ENCODE results near the gene SLC14A1.

The SLC14A1 gene

DNA sequence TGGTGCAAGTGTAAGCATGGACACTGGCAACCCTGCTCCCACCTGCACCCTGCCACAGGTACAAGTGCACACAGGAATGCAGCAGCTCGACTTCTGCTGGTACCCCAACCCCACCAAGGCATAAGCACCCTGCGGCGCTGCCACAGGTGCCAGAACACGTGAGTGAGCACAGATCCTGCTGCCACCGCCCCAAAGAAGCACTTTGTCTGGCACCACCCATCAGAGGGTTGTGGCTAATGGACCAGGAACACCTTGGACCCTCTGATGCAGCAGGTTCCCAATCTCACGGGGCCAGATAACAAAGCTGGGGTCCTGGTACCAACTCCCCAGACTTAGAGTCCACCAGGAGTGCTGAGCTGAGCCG lies 32.2 kb upstream of the SLC14A1 start:
- Mint-ChIP-seq H3K4me3 (no peak overlapping the region), H3K27me3 (peaks cover 3% of the 10 kb centered on the region)

DNA sequence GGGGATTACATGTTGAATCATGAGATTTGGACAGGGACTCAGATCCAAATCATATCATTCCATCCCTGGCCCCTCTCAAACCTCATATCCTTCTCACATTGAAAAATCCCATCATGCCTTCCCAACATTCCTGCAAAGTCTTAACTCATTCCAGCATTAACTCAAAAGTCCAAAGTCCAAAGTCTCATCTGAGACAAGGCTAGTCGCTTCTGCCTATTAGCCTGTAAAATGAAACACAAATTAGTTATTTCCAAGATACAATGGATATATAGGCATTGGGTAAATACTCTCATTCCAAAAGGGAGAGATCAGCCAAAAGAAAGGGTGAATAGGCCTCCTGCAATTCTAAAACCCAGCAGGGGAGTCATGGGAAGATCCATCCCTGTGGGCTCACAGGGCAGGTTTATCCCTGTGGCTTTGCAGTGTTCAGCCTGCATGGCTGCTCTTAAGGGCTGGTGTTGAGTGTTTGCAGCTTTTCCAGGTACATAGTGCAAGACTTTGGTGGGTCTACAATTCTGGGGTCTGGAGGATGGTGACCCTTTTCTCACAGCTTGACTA lies 21.2 kb upstream of the SLC14A1 start:
- H3K4me3 Mint-ChIP-seq: no peak overlapping the region
- H3K4me1 Mint-ChIP-seq (ENCODE audit: low read depth): no peaks in the 10 kb centered on the region
- no peak overlapping the region for H3K27ac Mint-ChIP-seq
- no peak for DNase-seq
- H3K27me3 Mint-ChIP-seq: no peaks in the 10 kb centered on the region
- H3K36me3 Mint-ChIP-seq (ENCODE audit: low read depth): peaks cover 17% of the 10 kb centered on the region
- H3K9me3 Mint-ChIP-seq: peaks cover 43% of the 10 kb centered on the region

More for the DNA sequence above, 32.2 kb upstream of the SLC14A1 start:
- Mint-ChIP-seq H3K36me3 (ENCODE audit: low read depth) (no peaks in the 10 kb centered on the region), H3K4me1 (ENCODE audit: low read depth) (peaks cover 35% of the 10 kb centered on the region), H3K27ac (no peak overlapping the region), H3K9me3 (peaks cover 11% of the 10 kb centered on the region)
- no peak for DNase-seq

DNA sequence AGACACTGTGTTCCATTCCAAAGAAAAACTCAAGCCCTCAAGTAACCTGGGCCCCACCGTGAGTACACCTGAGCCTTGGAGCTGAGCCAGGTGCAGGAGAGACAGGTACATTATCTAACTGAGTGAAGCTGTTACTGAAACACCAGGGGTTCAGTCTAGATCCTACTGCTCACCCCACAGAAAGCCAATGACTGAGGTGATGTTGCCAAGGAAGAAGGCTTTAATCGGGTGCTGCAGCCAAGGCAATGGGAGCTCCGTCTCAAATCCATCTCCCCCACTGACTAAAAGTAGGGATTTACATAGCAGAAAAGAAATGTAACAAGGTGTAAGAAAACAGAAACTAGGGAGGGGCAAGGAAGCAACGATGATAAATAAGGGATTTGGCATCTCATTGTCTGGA lies 15.2 kb upstream of the SLC14A1 start:
- DNase-seq: no peak
- peaks cover 37% of the 10 kb centered on the region for H3K9me3 Mint-ChIP-seq
- H3K27ac Mint-ChIP-seq: no peak overlapping the region
- H3K4me3 Mint-ChIP-seq: no peak overlapping the region
- H3K4me1 Mint-ChIP-seq (ENCODE audit: low read depth): no peaks in the 10 kb centered on the region
- no peaks in the 10 kb centered on the region for H3K27me3 Mint-ChIP-seq
- H3K36me3 Mint-ChIP-seq (ENCODE audit: low read depth): peaks cover 32% of the 10 kb centered on the region

DNA sequence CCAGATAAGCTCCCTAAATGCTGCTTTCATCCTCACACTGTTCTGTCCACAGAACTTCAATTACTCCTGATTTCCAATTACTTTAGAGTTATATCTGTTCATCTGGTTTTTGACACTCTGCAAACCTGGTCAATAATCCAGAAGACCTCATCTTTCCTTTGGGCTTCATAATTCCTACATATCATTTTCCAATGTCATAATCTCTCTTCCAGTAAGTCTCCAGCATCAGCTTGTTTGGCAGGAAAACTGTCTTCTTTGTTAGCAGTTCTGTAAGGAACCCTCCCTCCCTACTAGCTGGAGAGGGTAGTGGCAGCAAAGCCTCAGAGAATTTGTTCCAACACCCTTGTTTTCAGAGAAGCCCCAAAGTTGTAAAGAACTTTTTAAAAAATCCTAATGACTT lies 11.9 kb upstream of the SLC14A1 start:
- H3K9me3 Mint-ChIP-seq: peaks cover 22% of the 10 kb centered on the region
- H3K4me3 Mint-ChIP-seq: no peak overlapping the region
- H3K36me3 Mint-ChIP-seq (ENCODE audit: low read depth): peaks cover 19% of the 10 kb centered on the region
- H3K4me1 Mint-ChIP-seq (ENCODE audit: low read depth): no peaks in the 10 kb centered on the region
- no peak for DNase-seq
- H3K27me3 Mint-ChIP-seq: no peaks in the 10 kb centered on the region
- no peak overlapping the region for H3K27ac Mint-ChIP-seq

DNA sequence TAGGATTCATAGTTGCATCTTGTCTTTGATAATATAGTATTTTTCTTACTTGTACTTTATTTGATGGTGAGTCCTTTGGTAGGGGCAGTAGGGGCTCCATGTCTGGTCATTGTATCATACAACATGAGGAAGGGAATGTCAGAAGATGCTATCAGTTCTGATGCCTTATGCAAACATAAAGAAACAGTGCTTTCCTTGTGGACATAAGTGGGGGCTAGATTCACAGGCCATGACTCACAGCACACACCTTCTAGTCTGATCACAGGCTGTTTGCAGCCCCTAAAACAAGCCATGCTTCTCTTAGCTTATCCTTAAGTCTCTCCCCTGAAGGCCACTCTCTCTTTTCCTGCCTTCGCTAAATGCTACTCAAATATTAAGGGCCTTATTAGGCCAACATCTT lies 10.7 kb upstream of the SLC14A1 start:
- Mint-ChIP-seq H3K27me3 (no peaks in the 10 kb centered on the region), H3K36me3 (ENCODE audit: low read depth) (peaks cover 15% of the 10 kb centered on the region), H3K4me1 (ENCODE audit: low read depth) (no peaks in the 10 kb centered on the region), H3K27ac (no peak overlapping the region), H3K9me3 (peaks cover 17% of the 10 kb centered on the region), H3K4me3 (no peak overlapping the region)
- no peak for DNase-seq

DNA sequence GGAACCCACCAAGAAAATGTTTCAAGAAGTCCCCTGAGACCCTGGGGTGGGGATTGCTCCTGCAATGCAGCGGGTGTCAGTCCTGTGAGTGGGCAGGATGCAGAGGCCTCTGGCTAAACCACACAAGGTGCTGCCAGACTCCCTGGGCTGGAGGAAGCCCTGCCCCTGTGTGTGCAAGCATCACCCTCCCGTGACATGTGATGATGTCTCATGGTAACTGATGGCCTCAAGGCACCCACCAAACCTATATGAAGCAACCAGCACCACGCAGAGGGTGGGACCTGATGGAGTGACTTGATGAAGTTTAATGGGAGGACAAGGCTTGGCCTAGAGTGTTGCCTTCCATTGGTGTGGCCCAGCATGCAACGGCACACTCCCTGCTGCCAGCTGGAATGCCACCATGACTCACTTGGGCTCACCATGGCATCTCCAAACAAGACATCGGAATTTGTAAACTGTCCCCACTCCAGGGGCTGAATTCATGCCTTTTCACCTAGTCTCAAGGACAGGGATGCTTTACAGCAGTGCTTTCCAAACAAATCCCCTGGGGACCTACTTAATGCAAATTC lies 8.7 kb upstream of the SLC14A1 start:
- peaks cover 4% of the 10 kb centered on the region for H3K9me3 Mint-ChIP-seq
- no peak overlapping the region for H3K27ac Mint-ChIP-seq
- H3K36me3 Mint-ChIP-seq (ENCODE audit: low read depth): peaks cover 2% of the 10 kb centered on the region
- H3K27me3 Mint-ChIP-seq: no peaks in the 10 kb centered on the region
- no peak overlapping the region for H3K4me3 Mint-ChIP-seq
- no peaks in the 10 kb centered on the region for H3K4me1 Mint-ChIP-seq (ENCODE audit: low read depth)
- DNase-seq: no peak

DNA sequence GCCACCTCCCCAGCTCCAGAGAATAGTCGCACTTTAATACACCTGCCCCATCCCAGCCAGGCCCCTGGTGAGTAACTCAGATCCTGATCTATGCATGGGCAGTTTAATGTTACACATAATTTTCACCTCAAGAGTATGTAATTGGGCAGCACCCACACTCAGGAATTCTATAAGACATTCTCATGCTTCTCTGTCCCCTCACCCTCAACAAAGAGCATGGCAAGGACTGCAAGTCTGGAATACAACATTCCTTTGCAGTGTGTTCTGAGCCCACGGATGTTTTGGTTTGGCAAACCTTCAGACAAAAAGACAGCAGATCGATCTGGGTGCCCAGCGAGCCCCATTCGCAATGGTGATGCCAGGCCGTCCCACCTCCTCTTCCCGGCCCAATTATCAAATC lies 4.9 kb upstream of the SLC14A1 start:
- no peaks in the 10 kb centered on the region for H3K27me3 Mint-ChIP-seq
- H3K36me3 Mint-ChIP-seq (ENCODE audit: low read depth): no peaks in the 10 kb centered on the region
- DNase-seq: no peak
- no peaks in the 10 kb centered on the region for H3K4me1 Mint-ChIP-seq (ENCODE audit: low read depth)
- no peaks in the 10 kb centered on the region for H3K9me3 Mint-ChIP-seq
- no peak overlapping the region for H3K4me3 Mint-ChIP-seq
- H3K27ac Mint-ChIP-seq: no peak overlapping the region

DNA sequence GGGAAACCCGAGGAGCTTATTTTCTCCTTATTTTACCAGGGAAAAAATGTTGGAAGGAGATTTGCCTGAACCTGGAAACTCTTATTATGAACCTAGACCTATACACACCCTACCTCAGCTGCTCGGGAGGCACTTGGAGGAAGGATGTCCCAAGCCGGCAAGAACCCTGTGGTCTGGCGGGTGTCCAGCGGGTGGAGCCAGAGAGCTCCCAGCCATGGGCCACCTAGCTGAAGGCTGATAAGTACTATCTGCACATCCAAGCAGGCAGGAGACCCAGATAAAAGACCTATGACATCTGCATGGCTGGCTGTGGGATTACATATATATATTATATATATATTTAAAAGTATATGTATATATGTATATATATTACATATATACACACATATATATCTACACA lies 1.1 kb upstream of the SLC14A1 start:
- no peak overlapping the region for H3K27ac Mint-ChIP-seq
- no peaks in the 10 kb centered on the region for H3K27me3 Mint-ChIP-seq
- no peaks in the 10 kb centered on the region for H3K36me3 Mint-ChIP-seq (ENCODE audit: low read depth)
- peak; percentile 81 for DNase-seq
- H3K4me3 Mint-ChIP-seq: no peak overlapping the region
- no peaks in the 10 kb centered on the region for H3K4me1 Mint-ChIP-seq (ENCODE audit: low read depth)
- no peaks in the 10 kb centered on the region for H3K9me3 Mint-ChIP-seq

DNA sequence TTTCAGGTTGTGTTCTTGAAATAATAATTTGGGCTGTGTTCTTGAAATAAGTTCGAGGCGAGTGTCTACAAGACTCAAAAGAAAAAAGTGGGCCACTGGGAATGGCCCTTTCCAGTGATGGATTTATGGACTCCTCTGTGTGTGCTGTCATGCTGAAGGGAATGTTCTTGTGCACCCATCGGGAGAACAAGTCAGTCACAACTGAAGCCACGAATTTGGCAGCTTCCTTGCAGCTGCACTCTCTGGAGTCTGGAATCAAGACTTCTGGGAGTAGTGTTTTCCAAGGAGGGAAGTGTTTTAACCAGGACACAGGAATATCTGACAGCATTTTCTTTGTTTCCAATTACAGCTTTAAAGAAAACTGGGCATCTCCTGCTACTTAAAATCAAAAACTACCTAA lies 620 bp downstream of the SLC14A1 start:
- Mint-ChIP-seq H3K27me3 (no peaks in the 10 kb centered on the region), H3K4me1 (ENCODE audit: low read depth) (no peaks in the 10 kb centered on the region), H3K36me3 (ENCODE audit: low read depth) (no peaks in the 10 kb centered on the region), H3K9me3 (no peaks in the 10 kb centered on the region), H3K4me3 (no peak overlapping the region), H3K27ac (no peak overlapping the region)
- DNase-seq: no peak

DNA sequence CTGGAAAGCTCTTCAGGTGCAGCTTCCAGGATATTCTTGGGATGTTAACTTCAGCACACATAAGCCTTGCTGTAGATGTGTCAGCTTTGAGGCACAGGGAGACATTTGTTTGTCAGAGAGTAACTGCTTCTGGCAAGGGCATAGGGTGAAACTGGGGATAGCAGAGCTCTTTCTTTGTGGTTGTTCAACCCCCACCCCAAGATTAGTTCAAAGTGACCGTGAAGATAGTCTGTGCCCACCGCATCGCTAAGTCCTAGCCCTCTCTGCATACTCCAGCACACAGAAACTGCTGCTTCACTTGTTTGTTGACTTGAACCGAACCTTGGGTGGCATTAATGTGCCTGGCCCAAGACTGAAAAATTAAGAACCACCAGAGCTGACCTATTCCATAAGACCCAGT lies 1.4 kb downstream of the SLC14A1 start:
- H3K9me3 Mint-ChIP-seq: no peaks in the 10 kb centered on the region
- no peaks in the 10 kb centered on the region for H3K27me3 Mint-ChIP-seq
- H3K4me3 Mint-ChIP-seq: no peak overlapping the region
- no peak overlapping the region for H3K27ac Mint-ChIP-seq
- no peak for DNase-seq
- H3K4me1 Mint-ChIP-seq (ENCODE audit: low read depth): no peaks in the 10 kb centered on the region
- H3K36me3 Mint-ChIP-seq (ENCODE audit: low read depth): no peaks in the 10 kb centered on the region

DNA sequence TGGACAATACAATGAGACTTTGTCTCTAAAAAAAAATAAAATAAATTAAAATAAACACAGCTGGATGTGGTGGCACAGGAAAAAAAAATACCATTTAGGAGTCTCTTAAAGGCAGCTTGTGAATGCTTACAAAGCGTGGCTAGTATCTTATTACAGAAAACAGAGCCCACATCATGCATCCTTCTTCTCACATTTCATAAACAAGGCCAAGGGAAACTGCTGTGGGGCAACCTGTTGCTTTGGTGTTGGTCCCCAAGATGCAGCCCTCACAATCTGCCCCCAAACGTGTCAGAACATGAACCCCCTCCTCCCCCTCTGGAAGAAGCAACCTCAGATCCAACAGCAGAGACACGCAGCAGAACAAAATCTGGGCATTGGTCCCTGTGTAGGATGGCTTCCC lies 2.6 kb downstream of the SLC14A1 start:
- no peaks in the 10 kb centered on the region for H3K4me1 Mint-ChIP-seq (ENCODE audit: low read depth)
- no peaks in the 10 kb centered on the region for H3K27me3 Mint-ChIP-seq
- H3K27ac Mint-ChIP-seq: no peak overlapping the region
- no peak for DNase-seq
- H3K9me3 Mint-ChIP-seq: no peaks in the 10 kb centered on the region
- no peak overlapping the region for H3K4me3 Mint-ChIP-seq
- no peaks in the 10 kb centered on the region for H3K36me3 Mint-ChIP-seq (ENCODE audit: low read depth)

DNA sequence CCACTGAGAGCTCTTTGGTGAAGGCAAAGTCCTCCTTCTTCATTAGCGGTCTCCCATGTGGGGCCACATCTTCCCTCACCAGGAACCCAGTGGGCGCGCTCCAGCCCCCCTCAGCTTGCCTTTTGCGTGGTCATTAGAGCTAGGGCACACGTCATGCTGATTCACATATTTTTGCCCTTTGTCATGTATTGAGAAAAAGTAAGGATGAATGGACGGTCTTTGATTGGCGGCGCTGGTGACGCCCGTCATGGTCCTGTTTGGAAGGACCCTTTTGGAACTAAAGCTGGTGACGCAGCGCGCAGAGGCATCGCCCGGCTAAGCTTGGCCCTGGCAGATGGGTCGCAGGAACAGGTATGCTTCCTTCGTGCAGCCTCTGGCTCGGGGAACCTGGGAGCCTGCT lies 3.1 kb downstream of the SLC14A1 start:
- no peak overlapping the region for H3K4me3 Mint-ChIP-seq
- no peaks in the 10 kb centered on the region for H3K9me3 Mint-ChIP-seq
- no peak overlapping the region for H3K27ac Mint-ChIP-seq
- DNase-seq: no peak
- H3K4me1 Mint-ChIP-seq (ENCODE audit: low read depth): no peaks in the 10 kb centered on the region
- H3K27me3 Mint-ChIP-seq: no peaks in the 10 kb centered on the region
- no peaks in the 10 kb centered on the region for H3K36me3 Mint-ChIP-seq (ENCODE audit: low read depth)

DNA sequence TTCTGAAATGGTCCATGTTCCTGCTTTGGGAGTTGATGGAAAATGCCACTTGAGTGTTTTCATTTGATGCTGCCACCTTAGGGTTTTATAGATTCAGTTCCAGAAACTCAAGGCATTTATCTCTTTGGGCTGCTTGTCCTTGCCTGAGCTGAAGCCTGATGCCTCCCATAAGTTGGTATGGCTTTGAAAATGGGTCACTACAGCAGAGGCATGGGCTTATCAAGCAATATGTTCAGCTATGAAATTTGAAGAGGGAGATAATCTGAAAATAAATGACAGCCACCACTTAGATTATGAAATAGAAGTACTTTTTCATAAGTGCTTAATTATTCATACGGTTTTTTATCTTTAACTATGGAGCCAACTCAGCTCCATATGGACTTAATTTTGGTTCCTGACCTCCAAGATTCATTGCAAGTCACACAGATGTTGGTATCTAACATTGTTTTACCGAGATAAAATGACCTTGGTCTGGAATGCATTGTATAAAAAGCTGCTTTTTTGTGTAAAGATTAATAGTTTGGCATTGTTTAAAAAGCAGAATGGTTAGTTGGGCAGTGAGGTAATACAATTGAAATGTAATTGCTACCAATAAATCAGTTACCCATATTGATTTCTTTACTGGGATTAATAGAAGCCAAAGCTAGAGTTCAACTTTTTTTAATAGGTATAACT lies 4.5 kb downstream of the SLC14A1 start:
- H3K27ac Mint-ChIP-seq: no peak overlapping the region
- H3K4me3 Mint-ChIP-seq: no peak overlapping the region
- H3K4me1 Mint-ChIP-seq (ENCODE audit: low read depth): no peaks in the 10 kb centered on the region
- no peaks in the 10 kb centered on the region for H3K27me3 Mint-ChIP-seq
- H3K9me3 Mint-ChIP-seq: no peaks in the 10 kb centered on the region
- DNase-seq: no peak
- H3K36me3 Mint-ChIP-seq (ENCODE audit: low read depth): no peaks in the 10 kb centered on the region

DNA sequence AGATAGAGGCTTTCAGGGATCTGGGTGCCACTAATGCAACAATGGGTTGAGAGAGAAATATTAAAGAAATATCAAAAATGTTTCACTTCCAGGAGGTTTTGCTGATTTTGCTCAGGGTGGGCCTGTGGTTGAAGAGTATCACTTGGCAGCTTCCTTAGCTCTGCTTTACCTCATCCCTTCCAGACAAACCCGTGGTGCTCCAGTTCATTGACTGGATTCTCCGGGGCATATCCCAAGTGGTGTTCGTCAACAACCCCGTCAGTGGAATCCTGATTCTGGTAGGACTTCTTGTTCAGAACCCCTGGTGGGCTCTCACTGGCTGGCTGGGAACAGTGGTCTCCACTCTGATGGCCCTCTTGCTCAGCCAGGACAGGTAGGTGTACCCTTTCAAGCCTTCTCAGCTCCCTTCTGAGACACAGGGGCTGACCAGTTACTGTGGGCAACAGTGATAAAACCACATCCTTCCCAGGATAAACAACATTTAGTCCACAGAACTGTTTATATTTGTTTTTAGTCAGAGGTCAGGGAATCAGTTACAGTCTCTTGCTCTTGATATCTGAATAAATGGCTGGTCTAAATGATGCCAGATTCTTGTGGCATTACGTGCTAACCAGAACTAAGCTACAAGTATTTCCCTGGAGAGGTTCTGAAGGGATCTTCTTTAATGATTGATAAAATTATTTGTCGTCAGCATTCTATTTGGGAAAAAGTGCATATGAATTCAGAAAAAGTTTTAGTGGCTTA lies 7.0 kb downstream of the SLC14A1 start:
- no peaks in the 10 kb centered on the region for H3K9me3 Mint-ChIP-seq
- H3K36me3 Mint-ChIP-seq (ENCODE audit: low read depth): no peaks in the 10 kb centered on the region
- no peak for DNase-seq
- no peaks in the 10 kb centered on the region for H3K4me1 Mint-ChIP-seq (ENCODE audit: low read depth)
- H3K27me3 Mint-ChIP-seq: no peaks in the 10 kb centered on the region
- no peak overlapping the region for H3K27ac Mint-ChIP-seq
- no peak overlapping the region for H3K4me3 Mint-ChIP-seq

DNA sequence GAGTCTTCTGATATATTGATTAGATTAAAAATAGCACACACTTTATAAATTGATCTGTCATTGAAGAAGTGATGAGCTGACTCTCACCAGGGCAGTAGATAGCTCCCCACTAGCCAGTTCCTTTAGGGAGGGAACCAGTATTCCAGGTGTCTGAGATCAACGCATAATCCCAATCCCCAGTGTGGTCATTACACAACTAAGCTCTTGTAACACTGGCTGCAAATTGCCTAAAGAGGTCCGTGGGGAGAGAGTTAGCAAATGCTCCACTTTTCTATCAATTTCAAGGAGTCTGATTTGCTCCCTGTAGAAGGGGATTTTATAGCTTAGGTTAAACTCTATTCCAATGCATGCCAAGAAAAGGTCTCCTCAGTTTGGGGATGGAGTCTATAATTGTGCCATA lies 7.7 kb downstream of the SLC14A1 start:
- Mint-ChIP-seq H3K27ac (no peak overlapping the region), H3K4me1 (ENCODE audit: low read depth) (no peaks in the 10 kb centered on the region), H3K27me3 (no peaks in the 10 kb centered on the region), H3K9me3 (no peaks in the 10 kb centered on the region), H3K4me3 (no peak overlapping the region), H3K36me3 (ENCODE audit: low read depth) (no peaks in the 10 kb centered on the region)
- no peak for DNase-seq
